GM18498 (cell line): Measurements from ENCODE around the gene PPFIA1.
"Not testable (repeated sequence)": the region's sequence is repeated elsewhere in the genome, so short reads cannot be mapped to it uniquely, and the experiment has no call there.

ENCODE experiments used
- ATAC-seq: cut with Tn5 transposase; IDR thresholded peaks from one replicate; pipeline ENCODE4 v1.9.1; 2021; ENCODE audit warnings: mild to moderate bottlenecking, moderate library complexity; ENCODE audit not compliant: unreplicated experiment

The PPFIA1 gene

DNA sequence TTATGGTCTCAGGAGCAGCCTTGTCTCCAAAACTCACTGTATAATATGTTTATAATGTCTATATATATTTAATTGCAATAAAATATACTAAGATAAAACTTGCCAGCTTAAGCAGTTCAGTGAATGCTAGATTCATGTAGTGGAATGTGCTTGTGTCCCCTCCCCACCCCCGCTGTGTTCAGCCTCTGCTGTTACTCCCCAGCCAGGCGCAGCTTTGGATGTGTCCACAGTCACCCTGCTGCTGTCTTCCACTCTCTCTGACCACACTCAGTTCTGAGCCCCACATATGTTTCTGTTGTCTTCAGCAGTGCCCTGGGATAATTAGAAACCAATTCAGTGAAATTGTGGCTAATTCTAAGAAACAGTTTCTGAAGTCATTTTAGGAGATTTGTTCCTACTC lies 52.2 kb downstream of the PPFIA1 start:
- ATAC-seq = no peak

DNA sequence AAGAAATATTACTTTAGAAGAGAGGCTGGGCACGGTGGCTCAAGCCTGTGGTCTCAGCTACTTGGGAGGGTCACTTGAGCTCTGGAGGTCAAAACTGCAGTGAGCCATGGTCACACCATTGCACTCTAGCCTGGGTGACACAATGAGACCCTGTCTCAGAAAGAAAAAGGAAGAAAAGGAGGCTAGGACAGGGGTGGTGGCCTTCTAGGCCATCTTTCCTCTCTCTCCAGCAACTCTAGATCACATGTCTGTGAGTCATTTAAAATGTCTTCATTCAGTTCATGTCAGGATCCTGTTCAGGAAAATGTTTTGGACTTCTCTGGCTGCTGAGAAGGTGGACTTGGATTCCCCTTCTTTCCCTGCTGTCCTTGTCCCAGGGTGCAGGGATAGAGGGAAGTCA lies 53.3 kb downstream of the PPFIA1 start:
- ATAC-seq = no peak

DNA sequence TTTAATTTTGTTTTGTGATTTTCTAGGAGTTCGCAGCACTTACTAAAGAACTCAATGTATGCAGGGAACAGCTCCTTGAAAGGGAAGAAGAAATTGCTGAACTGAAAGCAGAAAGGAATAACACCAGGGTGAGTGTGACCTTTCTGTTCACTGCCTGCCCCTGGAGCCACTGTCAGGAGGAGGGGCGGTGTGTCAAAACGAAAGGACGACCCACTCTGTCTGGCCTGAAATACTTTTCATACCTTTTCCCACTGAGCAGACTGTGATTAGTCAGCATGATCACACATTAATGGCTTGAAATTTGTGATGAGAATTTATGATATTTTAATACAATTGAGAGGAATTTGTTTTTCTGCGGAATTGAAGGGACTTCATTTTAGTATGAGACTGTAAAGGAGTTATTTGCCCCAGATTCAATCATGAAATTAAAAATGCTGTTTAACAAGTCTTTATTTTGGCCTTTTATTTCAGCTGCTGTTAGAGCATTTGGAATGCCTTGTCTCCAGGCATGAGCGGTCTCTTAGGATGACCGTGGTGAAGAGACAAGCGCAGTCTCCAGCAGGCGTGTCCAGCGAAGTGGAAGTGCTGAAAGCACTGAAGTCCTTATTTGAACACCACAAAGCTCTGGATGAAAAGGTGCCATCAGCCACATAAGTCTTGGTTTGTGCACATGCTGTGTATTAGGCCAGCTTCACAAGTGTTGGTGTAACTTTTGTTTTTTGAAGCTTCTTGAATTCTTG lies 54.1 kb downstream of the PPFIA1 start:
- no peak for ATAC-seq

DNA sequence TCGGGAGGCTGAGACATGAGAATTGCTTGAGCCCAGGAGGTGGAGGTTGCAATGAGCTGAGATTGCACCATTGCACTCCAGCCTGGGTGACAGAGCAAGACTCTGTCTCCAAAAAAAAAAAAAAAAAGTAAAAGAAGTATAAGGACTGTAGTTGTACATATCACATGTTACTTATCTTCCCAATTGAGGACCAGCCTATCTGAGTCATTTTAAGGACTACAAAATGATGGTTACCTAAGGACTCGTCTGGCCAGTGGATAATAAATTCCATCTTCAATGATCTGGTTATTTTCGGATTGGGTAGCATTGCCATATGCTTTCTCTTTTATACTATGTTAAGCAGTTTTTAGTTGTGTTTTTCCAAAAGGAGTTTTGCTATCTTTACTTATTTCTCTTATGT lies 55.3 kb downstream of the PPFIA1 start:
- ATAC-seq = no peak

DNA sequence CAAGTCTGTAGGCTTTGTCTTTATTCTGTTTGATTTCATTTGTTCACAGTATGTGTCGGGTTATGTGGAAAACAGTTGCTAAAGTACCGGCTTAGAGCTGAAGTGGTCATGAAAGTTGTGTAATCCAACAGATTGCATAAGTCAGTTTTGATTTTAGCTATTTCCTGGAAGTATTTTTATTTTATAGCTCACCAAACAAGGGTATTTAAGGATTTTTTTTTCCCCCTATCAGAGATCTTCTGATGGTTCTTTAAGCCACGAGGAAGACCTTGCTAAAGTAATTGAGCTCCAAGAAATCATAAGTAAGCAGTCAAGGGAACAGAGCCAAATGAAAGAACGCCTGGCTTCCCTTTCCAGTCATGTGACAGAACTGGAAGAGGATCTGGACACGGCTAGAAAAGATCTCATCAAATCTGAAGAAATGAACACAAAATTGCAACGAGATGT lies 55.9 kb downstream of the PPFIA1 start:
- no peak for ATAC-seq

DNA sequence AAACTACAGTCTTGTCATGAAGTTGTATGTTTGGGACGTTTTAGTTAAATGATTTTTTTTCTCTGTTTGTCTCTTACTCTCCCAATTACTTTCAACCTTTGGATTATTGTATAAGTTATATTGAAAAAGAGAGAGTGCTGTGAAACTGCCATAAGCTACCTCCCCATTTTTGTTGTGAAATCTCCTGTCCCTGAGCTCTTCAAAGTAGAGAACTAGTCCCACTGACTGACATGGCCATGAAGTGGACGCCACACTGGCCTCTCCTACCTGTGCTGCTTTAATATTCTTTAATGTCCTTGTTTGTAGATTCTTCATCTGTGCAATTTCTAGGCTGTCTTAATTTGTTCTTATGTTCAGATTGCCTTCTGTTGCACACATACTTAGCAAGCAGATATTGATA lies 56.3 kb downstream of the PPFIA1 start:
- no peak for ATAC-seq

DNA sequence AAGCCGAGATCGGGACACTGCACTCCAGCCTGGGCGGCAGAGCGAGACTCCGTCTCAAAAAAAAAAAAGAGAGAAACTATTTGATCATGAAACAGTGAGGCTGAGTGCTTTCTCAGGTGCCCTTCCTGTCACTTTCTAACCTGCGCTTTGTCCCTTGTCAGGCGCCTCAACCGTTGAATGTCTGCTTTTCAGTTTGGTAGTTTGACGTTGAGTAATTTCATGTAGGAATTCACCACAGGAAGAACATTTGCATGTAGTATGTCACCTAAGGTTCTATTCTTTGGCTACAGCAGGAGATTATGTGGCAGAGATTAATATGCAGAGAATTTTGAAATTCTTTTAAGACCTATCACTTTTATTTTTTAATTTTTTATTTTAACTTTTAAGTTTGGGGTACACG lies 57.2 kb downstream of the PPFIA1 start:
- ATAC-seq = no peak

DNA sequence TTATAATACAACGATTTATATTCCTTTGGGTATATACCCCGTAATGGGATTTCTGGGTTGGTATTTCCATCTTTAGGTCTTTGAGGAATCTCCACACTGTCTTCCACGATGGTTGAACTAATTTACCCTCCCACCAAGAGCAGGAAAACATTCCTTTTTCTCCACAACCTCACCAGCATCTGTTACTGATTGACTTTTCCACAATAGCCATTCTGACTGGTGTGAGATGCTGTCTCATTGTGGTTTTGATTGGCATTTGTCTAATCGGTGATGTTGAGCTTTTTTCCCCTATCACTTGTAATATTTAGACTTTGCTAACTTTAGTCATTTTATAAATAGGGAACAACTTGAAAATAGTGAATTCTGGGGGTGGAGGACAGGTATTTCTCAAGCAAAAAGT lies 58.1 kb downstream of the PPFIA1 start:
- no peak for ATAC-seq

DNA sequence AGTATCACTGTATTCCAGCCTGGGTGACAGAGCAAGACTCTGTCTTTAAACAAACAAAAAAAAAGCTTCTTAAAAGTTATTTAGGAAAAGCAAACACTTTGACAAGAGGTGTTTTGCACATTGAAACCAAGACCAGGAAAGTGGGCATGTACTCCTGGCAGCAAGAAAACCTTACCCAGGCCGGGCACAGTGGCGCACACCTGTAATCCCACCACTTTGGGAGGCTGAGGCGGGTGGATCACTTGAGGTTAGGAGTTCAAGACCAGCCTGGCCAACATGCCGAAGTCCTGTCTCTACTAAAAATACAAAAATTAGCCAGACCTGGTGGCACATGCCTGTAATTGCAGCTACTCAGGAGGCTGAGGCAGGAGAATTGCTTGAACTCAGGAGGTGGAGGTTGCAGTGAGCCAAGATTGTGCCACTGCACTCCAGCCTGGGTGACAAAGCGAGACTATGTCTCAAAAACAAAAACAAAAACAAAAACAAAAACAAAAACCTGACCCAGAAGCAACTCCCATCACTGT lies 60.9 kb downstream of the PPFIA1 start:
- not testable (repeated sequence) for ATAC-seq

DNA sequence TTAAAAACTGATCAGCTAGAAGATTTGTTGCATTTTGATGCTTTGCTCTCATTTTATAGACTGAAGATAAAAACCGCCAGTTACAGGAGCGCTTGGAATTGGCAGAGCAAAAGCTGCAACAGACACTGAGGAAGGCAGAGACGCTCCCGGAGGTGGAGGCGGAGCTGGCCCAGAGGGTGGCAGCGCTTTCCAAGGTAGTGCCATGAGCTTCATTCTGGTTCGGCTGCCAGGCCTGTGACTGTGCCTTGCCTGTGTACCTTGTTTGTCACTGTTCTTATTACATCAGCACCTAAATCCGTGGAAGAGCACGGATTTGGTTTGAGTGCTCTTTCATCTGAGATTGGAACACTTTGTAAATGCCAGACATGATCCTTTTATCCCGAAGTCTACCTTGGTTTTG lies 61.4 kb downstream of the PPFIA1 start:
- ATAC-seq = no peak

DNA sequence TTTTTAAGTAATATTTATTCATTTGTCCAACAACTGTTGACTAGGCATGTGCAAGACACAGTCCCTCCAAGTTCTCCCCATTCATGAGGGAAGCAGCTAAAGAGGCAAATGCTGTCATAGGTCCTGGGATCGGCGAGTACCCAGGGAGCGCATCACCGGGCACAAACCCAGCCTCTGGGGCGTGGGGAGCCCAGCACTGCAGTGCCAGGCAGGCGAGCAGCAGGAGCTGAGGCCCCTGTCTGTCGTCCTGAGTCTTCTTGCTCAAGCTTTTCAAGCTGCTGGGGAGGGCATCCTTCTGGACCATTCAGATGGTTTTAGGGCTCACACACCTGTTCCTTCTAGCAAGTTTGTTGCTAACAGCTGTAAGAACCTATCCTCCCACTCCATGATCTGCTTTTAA lies 62.1 kb downstream of the PPFIA1 start:
- ATAC-seq = no peak

DNA sequence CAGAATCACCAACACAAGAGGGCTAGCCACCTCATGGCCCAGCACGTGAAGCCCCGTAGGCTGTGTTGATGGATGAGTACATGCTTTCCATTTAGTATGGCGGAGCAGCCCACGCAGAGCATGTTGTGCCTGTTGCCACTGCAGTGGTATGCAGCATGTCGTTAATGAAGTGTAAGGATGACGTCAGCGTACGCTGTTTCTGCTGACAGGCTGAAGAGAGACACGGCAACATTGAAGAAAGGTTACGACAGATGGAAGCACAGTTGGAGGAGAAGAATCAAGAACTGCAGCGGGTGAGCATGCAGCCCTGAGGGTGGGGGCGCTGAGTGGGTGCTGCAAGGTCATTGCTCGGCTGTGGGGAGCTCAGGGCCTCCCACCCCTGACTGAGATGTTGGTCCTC lies 62.8 kb downstream of the PPFIA1 start:
- ATAC-seq = no peak

DNA sequence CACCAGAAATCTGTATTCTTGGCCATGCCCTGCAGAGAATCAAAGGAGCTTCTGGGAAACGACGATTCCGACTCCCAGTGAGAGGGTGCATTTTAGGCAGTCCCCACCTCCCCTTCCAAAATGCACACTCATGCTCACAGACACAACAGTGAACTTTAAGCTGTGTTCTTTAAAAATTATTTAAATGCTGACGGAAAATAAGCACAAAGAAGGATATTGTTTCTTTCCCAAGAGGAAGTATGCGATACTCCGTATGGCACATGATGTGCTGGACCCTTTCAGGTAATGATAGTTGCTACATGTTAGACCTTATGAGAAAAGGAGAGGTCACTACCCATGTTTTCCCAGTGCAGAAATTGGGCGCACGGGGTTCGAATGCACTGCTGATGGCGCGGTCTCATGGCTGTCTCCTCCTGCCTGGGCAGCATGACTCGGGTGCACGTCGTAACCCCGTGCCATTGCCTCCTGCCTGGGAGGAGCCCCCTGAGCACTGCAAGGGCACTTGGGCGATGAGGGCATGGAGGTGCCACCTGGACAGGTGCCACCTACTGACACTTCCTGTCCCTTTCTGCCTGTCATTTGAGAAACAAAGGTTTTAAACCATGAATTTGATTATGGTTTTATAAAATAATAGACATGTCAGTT lies 64.0 kb downstream of the PPFIA1 start:
- ATAC-seq = no peak

DNA sequence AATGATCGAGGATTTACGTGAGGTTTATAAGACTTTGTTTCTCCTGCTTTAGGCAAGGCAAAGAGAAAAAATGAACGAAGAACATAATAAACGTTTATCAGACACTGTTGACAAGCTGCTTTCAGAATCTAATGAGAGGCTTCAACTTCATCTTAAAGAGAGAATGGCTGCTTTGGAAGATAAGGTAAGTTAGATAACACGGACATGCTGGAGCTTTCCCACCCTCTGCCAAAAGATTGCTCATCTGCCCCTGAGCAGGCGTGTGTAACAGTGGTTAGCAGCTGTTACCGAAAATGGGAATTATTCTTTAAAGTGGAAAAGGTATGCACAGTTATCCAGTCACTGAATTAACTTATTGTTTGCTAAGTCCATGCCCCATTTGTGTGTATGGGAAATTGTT lies 65.0 kb downstream of the PPFIA1 start:
- no peak for ATAC-seq

DNA sequence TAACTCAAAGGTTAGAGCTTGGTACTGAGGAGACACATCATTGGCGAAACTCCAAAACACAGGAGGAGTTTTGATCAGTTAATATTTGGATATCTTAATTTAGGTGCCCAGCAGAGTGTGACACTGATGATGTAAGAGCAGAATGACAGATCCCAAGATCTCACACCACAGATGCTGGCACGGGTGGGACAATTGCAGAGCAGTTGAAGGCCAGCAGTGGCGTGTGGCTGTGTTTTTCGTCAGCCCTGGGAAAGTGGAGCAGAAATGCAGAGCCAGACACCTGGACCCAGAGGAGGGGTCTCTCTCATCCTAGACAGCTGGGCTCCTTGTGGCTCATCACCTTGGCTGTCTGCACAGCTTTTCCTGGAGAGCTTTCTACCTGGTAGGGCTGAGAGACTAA lies 68.1 kb downstream of the PPFIA1 start:
- ATAC-seq = no peak

DNA sequence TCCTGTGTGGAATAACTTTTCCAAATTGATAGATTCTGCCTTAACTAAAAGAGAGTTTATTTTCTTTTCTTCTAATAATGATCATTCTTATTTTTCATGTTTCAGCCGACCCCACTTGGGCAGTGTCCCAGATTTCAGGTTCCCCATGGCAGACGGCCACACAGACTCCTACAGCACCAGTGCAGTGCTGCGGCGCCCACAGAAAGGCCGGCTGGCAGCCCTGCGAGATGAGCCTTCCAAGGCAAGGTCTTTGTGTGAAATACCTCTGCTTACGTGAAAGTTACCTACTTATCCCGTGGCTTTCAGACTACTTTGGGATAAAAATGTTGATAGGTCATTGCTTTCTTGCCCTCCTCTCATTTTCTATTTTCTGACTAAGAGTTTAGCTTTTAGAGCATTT lies 68.6 kb downstream of the PPFIA1 start:
- no peak for ATAC-seq

DNA sequence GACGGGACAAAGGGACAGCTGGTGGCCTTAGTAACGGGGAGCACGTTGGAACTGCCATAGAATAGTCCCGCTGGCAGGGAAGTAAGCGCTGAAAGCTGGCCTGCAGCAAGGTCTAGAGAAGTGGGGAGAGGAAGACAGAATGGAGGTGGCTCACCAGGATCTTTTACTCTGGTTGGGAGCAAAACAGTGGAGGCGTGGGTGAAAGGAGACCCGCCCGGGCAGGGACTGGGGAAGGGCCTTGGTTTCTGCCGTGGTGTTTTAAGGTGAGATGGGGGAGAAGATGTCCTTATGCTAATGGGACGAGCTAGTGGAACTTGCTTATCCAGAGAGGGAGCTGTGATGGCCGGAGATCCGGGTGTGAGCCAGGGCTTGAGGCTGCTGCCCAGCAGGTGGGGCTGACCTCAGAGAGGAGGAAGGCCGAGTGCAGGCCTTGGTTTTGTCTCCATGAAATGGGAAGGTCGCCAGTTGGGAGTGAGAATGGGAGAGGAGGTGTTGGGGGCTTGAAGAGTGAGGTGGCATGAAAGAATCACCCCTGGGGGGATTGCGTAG lies 71.5 kb downstream of the PPFIA1 start:
- ATAC-seq = no peak

DNA sequence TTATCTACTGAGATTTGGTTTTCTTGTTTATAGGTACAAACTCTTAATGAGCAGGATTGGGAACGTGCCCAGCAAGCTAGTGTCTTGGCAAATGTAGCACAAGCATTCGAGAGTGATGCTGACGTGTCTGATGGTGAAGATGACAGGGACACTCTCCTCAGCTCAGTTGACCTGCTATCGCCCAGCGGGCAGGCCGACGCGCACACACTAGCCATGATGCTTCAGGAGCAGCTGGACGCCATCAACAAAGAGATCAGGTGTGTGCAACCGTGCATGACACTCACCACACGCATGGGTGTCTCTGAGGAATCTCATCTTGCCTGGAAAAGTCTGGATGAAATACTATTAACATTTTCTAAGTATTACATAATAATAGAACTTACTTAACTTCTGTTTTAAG lies 73.1 kb downstream of the PPFIA1 start:
- no peak for ATAC-seq

DNA sequence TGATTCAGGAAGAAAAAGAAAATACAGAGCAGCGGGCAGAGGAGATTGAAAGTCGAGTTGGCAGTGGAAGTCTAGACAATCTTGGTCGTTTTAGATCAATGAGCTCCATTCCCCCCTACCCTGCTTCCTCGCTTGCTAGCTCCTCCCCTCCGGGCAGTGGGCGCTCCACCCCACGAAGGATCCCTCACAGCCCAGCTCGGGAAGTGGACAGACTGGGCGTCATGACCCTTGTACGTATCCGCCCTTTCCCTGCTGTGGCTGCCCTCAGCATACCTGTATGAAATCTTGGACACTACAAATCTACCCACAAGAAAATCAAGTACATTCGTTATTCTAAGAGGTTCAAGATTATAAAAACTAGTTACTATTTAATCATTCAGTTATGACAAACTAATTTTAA lies 77.7 kb downstream of the PPFIA1 start:
- ATAC-seq = no peak

DNA sequence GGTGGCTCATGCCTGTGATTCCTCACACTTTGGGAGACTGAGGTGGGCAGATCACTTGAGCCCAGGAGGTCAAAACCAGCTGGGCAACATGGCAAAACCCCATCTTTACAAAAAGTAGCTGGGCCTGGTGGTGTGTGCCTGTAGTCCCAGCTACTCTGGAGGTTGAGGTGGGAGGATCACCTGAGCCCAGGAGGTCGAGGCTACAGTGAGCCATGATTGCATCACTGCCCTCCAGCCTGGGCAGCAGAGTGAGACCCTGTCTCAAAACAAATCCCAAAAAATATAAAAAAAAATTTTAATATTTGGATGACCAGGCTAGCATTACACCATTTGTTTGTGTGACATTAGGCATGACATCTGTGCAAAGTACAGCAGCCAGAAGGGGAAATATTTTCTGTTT lies 78.1 kb downstream of the PPFIA1 start:
- ATAC-seq = no peak

DNA sequence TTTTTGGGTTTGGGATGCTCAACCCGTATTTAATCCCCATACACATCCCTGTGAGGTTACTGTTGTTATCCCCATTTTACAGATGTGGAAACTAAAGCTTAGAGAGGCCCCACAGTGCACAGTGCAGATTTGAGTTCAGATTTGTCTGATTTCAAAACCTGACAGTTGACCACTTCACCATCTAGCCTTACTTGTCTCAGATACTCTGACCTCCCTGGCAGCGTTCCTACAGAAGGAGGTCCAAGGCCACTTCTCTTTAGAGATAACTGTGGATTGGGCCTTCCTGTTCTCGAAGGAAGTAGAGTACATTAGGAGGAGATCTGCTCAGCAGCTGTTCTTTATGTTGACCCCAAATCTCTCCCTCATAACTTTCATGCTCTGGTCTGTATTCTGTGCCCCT lies 81.2 kb downstream of the PPFIA1 start:
- ATAC-seq = no peak

DNA sequence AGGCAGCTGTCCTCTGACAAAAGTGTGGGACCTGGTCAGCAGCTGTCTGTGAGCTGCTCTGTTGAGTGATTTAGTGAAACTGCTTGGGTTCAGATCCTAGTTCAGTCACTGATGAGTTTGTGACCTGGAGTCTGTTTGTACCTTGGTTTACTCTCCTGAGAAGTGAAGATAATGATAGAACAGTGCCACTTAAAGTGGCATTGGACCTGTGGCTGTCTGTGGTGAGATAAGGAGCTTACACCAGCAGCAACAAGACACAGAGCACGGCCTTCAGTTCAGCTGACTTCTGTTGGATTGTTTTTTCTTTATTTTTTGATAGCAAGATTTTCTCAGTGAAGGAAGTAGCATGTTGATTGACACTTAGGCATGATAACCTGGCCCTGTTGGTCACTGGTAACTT lies 81.6 kb downstream of the PPFIA1 start:
- no peak for ATAC-seq
